B cell (primary cell): ENCODE data around the gene IL1R2. TPM values are rescaled to one million over a fixed set of nuclear protein-coding genes. Genes with fewer than 3 reads are reported as not detected.

ENCODE experiments used
- ATAC-seq: fragments of 200-7000 bp; cut with Tn5 transposase; one replicate; pipeline ENCODE4 v1.10.0; 2021; ENCODE audit warnings: low read depth, mild to moderate bottlenecking, moderate number of reproducible peaks, moderate library complexity
- CTCF ChIA-PET: fragments of 350-600 bp; sonication (Branson Sonifier 250); formaldehyde crosslinking; loops from one replicate; lab custom pipeline; 2021; ENCODE audit warnings: antibody characterized with exemption, inconsistent platforms; lab: Charles Lee
- POLR2A ChIA-PET: fragments of 350-600 bp; sonication (Branson Sonifier 250); formaldehyde crosslinking; loops from one replicate; lab custom pipeline; 2021; ENCODE audit warnings: antibody characterized with exemption; lab: Charles Lee
- DNase-seq: peaks from one replicate; pipeline ENCODE4 v3.0.0; 2013
- H2AFZ ChIP-seq: 2 replicates; pipeline ENCODE4 v1.6.1; 2012; ENCODE audit warnings: mild to moderate bottlenecking, low read depth, low read length; ENCODE audit not compliant: insufficient read depth, poor library complexity, severe bottlenecking
- H3K27ac ChIP-seq, 2 donors: 1 replicate in 1 of 2; 2 replicates in 1 of 2; pipeline ENCODE4 v1.5.1; 2012 to 2013; ENCODE audit warnings: low read length in 2 of 2, mild to moderate bottlenecking in 2 of 2, moderate library complexity in 1 of 2
- H3K27me3 ChIP-seq, 4 experiments: fragments of 200-600 bp in 1 of 4; sonication (generic) in 1 of 4; replicated peaks in 1 of 4; 1 replicate in 2 of 4; 2 replicates in 2 of 4; pipeline versions ENCODE4 v1.6.1 to v1.7.0; 2013 to 2016; ENCODE audit warnings: low read length in 3 of 4, mild to moderate bottlenecking in 2 of 4, mixed read lengths in 1 of 4, moderate library complexity in 1 of 4; ENCODE audit not compliant: insufficient read depth in 4 of 4, control insufficient read depth in 3 of 4; ENCODE audit errors: control extremely low read depth in 1 of 4
- H3K36me3 ChIP-seq, 2 experiments: replicated peaks in 1 of 2; 1 replicate in 1 of 2; 2 replicates in 1 of 2; pipeline versions ENCODE4 v1.6.1 to v1.7.1; 2013; ENCODE audit warnings: low read length in 1 of 2; ENCODE audit not compliant: insufficient read depth in 2 of 2, control insufficient read depth in 1 of 2; ENCODE audit errors: control extremely low read depth in 1 of 2, extremely low read depth in 1 of 2
- H3K4me1 ChIP-seq, 2 donors: fragments of 200-600 bp in 1 of 2; sonication (generic) in 1 of 2; 1 replicate in 1 of 2; 2 replicates in 1 of 2; pipeline versions ENCODE4 v1.5.1 to v1.6.1; 2013 to 2017; ENCODE audit warnings: low read length in 2 of 2; ENCODE audit not compliant: control insufficient read depth in 2 of 2, insufficient read depth in 2 of 2
- H3K4me2 ChIP-seq: replicated peaks from 2 replicates; pipeline ENCODE3; 2012; ENCODE audit warnings: mild to moderate bottlenecking, low read depth, low read length; ENCODE audit not compliant: poor library complexity, severe bottlenecking
- H3K4me3 ChIP-seq, 5 experiments: fragments of 200-600 bp in 1 of 5; sonication (generic) in 1 of 5; 1 replicate in 3 of 5; 2 replicates in 2 of 5; pipeline versions ENCODE4 v1.5.1 to v1.7.0; 2011 to 2016; ENCODE audit warnings: low read length in 4 of 5, mild to moderate bottlenecking in 4 of 5, low read depth in 2 of 5, control low read depth in 1 of 5, moderate library complexity in 1 of 5; ENCODE audit not compliant: insufficient read depth in 1 of 5; ENCODE audit errors: control extremely low read depth in 1 of 5, extremely low read depth in 1 of 5
- H3K79me2 ChIP-seq: fragments of 200-600 bp; sonication (generic); one replicate; pipeline ENCODE4 v1.6.0; 2016; ENCODE audit warnings: low read length; ENCODE audit not compliant: control insufficient read depth, insufficient read depth
- H3K9ac ChIP-seq: fragments of 200-600 bp; sonication (generic); 2 replicates; pipeline ENCODE4 v1.6.1; 2017; ENCODE audit warnings: mild to moderate bottlenecking, low read length, moderate library complexity
- H3K9me3 ChIP-seq, 3 donors: one replicate each; pipeline versions ENCODE4 v1.6.1 to v1.7.1; 2013; ENCODE audit warnings: low read length in 2 of 3; ENCODE audit not compliant: control insufficient read depth in 2 of 3, insufficient read depth in 1 of 3; ENCODE audit errors: control extremely low read depth in 1 of 3
- H4K20me1 ChIP-seq: 2 replicates; pipeline ENCODE4 v1.6.0; 2012; ENCODE audit warnings: mild to moderate bottlenecking, low read length; ENCODE audit not compliant: insufficient read depth, control insufficient read depth, poor library complexity, severe bottlenecking
- H3K27ac Mint-ChIP-seq: one replicate; pipeline ENCODE4 v1.8.0; 2021; ENCODE audit warnings: mixed read lengths
- H3K27me3 Mint-ChIP-seq: one replicate; pipeline ENCODE4 v1.8.0; 2021; ENCODE audit warnings: mixed read lengths
- H3K4me1 Mint-ChIP-seq: one replicate; pipeline ENCODE4 v1.8.0; 2021; ENCODE audit warnings: mixed read lengths
- H3K4me3 Mint-ChIP-seq: one replicate; pipeline ENCODE4 v1.8.0; 2021; ENCODE audit warnings: mixed read lengths
- H3K9me3 Mint-ChIP-seq: one replicate; pipeline ENCODE4 v1.8.0; 2022; ENCODE audit warnings: mixed read lengths; ENCODE audit not compliant: insufficient read depth
- EZH2 ChIP-seq: IDR thresholded peaks from 2 replicates; pipeline ENCODE4 v1.6.1; 2012; ENCODE audit warnings: borderline replicate concordance, low read depth, mild to moderate bottlenecking, moderate library complexity, low read length; ENCODE audit not compliant: insufficient read depth, poor library complexity, severe bottlenecking
- WGBS: methylation state at CpG from one replicate; pipeline ENCODE4 v1.1.5; 2013; ENCODE audit warnings: missing lambda C conversion rate; ENCODE audit not compliant: insufficient coverage; 5-methylcytosine and 5-hydroxymethylcytosine counted together
- intact Hi-C: fragments of 100-400 bp; cut with micrococcal nuclease; formaldehyde crosslinking; loops from one replicate; pipeline ENCODE4 v1.10.0; 2022
- polyA plus RNA-seq: library from polyadenylated mRNA; depleted of rRNA; stranded (reverse); fragments of >200 nt; gene quantifications from 2 replicates; pipeline ENCODE4 v1.2.3, GENCODE V29; 2012
- total RNA-seq, 2 donors: library from RNA; stranded (reverse); fragments of 120-200 nt in 1 of 2; gene quantifications; 1 replicate in 1 of 2; 2 replicates in 1 of 2; pipeline versions ENCODE4 v1.2.3 to v1.2.4, GENCODE V29; 2013 to 2022
- TF ChIP-seq, protein P1 (sequence below): fragments of 200-600 bp; IDR thresholded peaks from one replicate; pipeline ENCODE4 v1.8.0; 2022; ENCODE audit warnings: antibody characterized with exemption, mild to moderate bottlenecking

IL1R2 gene
- total and polyA plus RNA-seq, 2 donors (not counting 1 experiment from before 2014, with no cell fraction given), result not detected

DNA sequence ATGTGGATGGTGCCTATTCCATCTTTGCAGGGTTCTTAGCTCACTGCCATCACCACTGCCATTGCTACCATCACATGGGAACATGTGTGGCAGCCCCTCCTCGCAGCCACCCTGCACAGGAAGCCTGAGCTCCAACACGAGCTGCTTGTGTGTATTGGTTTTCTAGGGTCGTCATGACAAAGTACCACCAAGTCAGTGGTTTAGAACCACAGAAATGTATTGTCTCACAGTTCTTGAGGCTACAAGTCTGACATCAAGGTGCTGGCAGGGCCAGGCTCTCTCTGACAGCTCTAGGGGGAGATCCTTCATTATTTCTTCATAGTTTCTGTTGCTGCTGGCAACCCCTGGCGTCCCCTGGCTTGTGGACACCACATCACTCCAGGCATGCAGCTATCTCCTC lies 10.3 kb upstream of the IL1R2 start:
- Histone ChIP-seq H3K36me3 (no peaks in the 10 kb centered on the region), H4K20me1 (no peaks in the 10 kb centered on the region), H2AFZ (no peak overlapping the region), H3K27ac (no peak overlapping the region), H3K9ac (no peak overlapping the region), H3K9me3 (no peaks in the 10 kb centered on the region), H3K4me2 (no peak overlapping the region), H3K27me3 (peaks cover 0 to 5% (median under 1%) of the 10 kb centered on the region in 4 experiments), H3K4me3 (no peak overlapping the region), H3K4me1 (no peaks in the 10 kb centered on the region), H3K79me2 (no peaks in the 10 kb centered on the region)
- intact Hi-C loops, result loop anchor here (10.0 kb wide), 1 partner anchor 97 kb away; no protein-coding TSS in a partner anchor
- CTCF ChIA-PET, result no interaction called here
- no peak overlapping the region for H3K4me3 Mint-ChIP-seq
- TF ChIP-seq EZH2, result no peak
- TF ChIP-seq, protein P1, sequence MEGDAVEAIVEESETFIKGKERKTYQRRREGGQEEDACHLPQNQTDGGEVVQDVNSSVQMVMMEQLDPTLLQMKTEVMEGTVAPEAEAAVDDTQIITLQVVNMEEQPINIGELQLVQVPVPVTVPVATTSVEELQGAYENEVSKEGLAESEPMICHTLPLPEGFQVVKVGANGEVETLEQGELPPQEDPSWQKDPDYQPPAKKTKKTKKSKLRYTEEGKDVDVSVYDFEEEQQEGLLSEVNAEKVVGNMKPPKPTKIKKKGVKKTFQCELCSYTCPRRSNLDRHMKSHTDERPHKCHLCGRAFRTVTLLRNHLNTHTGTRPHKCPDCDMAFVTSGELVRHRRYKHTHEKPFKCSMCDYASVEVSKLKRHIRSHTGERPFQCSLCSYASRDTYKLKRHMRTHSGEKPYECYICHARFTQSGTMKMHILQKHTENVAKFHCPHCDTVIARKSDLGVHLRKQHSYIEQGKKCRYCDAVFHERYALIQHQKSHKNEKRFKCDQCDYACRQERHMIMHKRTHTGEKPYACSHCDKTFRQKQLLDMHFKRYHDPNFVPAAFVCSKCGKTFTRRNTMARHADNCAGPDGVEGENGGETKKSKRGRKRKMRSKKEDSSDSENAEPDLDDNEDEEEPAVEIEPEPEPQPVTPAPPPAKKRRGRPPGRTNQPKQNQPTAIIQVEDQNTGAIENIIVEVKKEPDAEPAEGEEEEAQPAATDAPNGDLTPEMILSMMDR, result no peak
- 65% methylated on average over 4 of the region's 4 CpGs for WGBS
- no peaks in the 10 kb centered on the region for H3K4me1 Mint-ChIP-seq
- no peak for DNase-seq
- no peak for ATAC-seq
- H3K27me3 Mint-ChIP-seq, result peaks cover 9% of the 10 kb centered on the region
- no peak overlapping the region for H3K27ac Mint-ChIP-seq
- no peaks in the 10 kb centered on the region for H3K9me3 Mint-ChIP-seq
- POLR2A ChIA-PET, result no interaction called here

DNA sequence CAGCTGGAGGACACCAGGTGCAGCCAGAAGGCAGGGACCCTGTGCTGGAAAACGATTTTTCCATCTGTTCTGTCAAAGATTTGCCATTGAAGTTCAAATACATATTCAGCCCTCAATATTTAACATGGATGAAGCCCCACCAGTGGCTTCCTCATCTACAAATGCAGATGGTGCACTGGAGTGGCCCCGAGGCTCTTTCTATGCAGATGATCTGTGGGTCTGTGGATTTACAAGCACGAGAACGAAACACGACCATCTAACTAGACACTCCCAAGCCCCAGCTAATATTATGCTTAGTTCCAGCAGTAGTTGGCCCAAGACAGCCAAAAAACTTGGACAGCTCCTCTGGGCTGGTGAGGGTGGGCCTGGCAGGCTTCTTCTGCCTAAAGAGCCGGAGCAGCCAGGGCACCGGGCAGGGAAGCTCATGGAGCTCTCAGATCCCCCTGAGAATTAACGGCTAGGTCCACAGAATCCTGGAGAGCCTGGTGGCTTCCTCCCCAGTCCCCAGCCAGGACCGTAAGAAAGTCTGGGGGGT lies 9.2 kb upstream of the IL1R2 start:
- POLR2A ChIA-PET, result no interaction called here
- DNase-seq, result no peak
- no peak for ATAC-seq
- Mint-ChIP-seq H3K27ac (no peak overlapping the region), H3K4me3 (no peak overlapping the region), H3K27me3 (peaks cover 10% of the 10 kb centered on the region), H3K9me3 (no peaks in the 10 kb centered on the region), H3K4me1 (no peaks in the 10 kb centered on the region)
- TF ChIP-seq EZH2, result no peak
- TF ChIP-seq, protein P1, result no peak
- Histone ChIP-seq H3K27ac (no peak overlapping the region), H3K9ac (no peak overlapping the region), H3K27me3 (peaks cover 0 to 5% (median under 1%) of the 10 kb centered on the region in 4 experiments), H3K36me3 (no peaks in the 10 kb centered on the region), H3K4me3 (no peak overlapping the region), H3K4me1 (no peaks in the 10 kb centered on the region), H3K9me3 (no peaks in the 10 kb centered on the region), H2AFZ (no peak overlapping the region), H4K20me1 (no peaks in the 10 kb centered on the region), H3K79me2 (no peaks in the 10 kb centered on the region), H3K4me2 (no peak overlapping the region)
- 100% methylated on average over 2 of the region's 9 CpGs for WGBS
- CTCF ChIA-PET, result no interaction called here
- intact Hi-C loops, result loop anchor here (10.0 kb wide), 1 partner anchor 98 kb away; no protein-coding TSS in a partner anchor
